Measurements from ENCODE around the gene PTGDR2. TPM values are rescaled to one million over a fixed set of nuclear protein-coding genes. Genes with fewer than 3 reads are reported as not detected.

The PTGDR2 gene
- total and polyA plus RNA-seq, 9 of the 15 experiments (the other 6 are each of a cell fraction or from before 2014, with no cell fraction given), result 0.51 to 2.6 (median 1.6) TPM

- TF ChIP-seq ZBTB49 (CRISPR knock-in tag; IDR thresholded peaks at IDR 0.05; ENCODE audit: borderline replicate concordance) (no peak), BCLAF1 (IDR thresholded peaks at IDR 0.05; ENCODE audit: borderline replicate concordance in 1 of 2, control insufficient read depth in 1 of 2, low read depth in 2 of 2, low read length in 1 of 2) (0 out of 4 replicates have a peak, but pooled peaks of 1 of the 2 experiments have one; percentile 27), VEZF1 (CRISPR knock-in tag; IDR thresholded peaks at IDR 0.05) (no peak), ZNF316 (IDR thresholded peaks at IDR 0.05) (peak; percentile 78), ZNF586 (CRISPR knock-in tag; conservative IDR thresholded peaks at IDR 0.05) (no peak), NCOA1 (IDR thresholded peaks at IDR 0.05; ENCODE audit: low read depth) (no peak), ESRRB (CRISPR knock-in tag; IDR thresholded peaks at IDR 0.05; ENCODE audit: borderline replicate concordance) (no peak), CREBBP (IDR thresholded peaks at IDR 0.05; ENCODE audit: low read depth, low read length) (no peak), FOS (IDR thresholded peaks at IDR 0.05; ENCODE audit: extremely low read depth, insufficient read length) (no peak), PRDM10 (IDR thresholded peaks at IDR 0.05; ENCODE audit: partially characterized antibody) (peak; percentile 33), ATF7 (IDR thresholded peaks at IDR 0.05) (no peak), MAFG (tag; conservative IDR thresholded peaks at IDR 0.05) (peak; percentile 82), GTF2F1 (IDR thresholded peaks at IDR 0.05; ENCODE audit: low read depth, low read length) (no peak), SETDB1 (IDR thresholded peaks at IDR 0.05; ENCODE audit: low read length) (no peak), NFRKB (IDR thresholded peaks at IDR 0.05; ENCODE audit: low read depth) (no peak), ZSCAN29 (IDR thresholded peaks at IDR 0.05) (no peak), ZNF311 (CRISPR knock-in tag; IDR thresholded peaks at IDR 0.05) (no peak)
Measured at GRCh38 chr11:60899046-60899936, 43.5 kb upstream of the PTGDR2 start (continued).

Data from K562 (cell line).